GM21528 (cell line): ENCODE results near the gene FAM227B.
A peak's percentile ranks its signal among the peaks of the same experiment; 100 is the strongest.
"Not testable (repeated sequence)": the region's sequence is repeated elsewhere in the genome, so short reads cannot be mapped to it uniquely, and the experiment has no call there.

Source experiments
- ATAC-seq: cut with Tn5 transposase; IDR thresholded peaks from one replicate; pipeline ENCODE4 v1.9.1; 2021; ENCODE audit warnings: mild to moderate bottlenecking, moderate library complexity; ENCODE audit not compliant: unreplicated experiment, low FRiP score

The FAM227B gene

DNA sequence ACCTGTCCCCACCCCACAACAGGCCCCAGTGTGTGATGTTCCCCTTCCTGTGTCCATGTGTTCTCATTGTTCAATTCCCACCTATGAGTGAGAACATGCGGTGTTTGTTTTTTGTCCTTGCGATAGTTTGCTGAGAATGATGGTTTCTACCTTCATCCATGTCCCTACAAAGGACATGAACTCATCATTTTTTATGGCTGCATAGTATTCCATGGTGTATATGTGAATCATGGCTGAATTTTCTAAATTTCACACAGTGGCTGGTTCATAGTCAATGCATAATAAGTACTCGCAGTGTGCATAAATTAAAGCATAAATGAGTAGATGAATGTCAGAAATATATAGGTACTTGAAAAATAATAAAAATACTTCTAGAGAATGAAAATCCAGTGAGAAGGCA is 8.4 kb downstream of the FAM227B start:
- ATAC-seq = not testable (repeated sequence)

DNA sequence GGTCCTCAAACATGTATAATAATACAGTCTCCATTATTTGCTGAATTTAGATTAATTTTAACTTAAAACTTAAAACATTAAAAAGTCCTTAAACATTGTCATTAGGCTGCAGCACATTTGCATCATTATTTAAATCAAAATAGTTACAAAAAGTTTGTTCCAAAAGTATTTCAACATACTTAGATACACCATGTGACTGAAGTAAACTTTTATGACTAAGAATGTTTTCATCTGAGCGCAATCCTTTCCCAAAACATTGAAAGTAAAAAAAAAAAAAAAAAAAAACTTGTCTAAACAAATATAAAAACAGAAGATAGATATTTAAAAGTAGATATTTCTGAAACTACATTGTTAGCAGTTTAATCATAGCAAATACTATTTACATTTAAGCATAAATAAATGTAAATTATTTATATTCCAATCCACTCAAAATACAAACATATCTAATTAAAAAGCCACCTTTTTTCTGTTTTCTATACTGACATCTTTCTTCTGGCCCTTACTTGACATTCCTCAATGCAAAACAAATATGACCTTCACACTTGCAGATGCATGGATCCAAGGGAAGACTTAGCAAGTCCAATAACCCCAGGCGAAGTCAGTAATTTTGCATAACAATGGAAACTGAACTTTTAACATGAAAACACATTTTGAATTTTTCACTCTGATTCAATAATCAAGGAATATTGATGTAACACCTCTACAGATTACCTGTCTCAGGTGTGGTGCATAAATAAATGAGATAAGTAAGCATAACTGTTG is 10.3 kb downstream of the FAM227B start:
- ATAC-seq = no peak

DNA sequence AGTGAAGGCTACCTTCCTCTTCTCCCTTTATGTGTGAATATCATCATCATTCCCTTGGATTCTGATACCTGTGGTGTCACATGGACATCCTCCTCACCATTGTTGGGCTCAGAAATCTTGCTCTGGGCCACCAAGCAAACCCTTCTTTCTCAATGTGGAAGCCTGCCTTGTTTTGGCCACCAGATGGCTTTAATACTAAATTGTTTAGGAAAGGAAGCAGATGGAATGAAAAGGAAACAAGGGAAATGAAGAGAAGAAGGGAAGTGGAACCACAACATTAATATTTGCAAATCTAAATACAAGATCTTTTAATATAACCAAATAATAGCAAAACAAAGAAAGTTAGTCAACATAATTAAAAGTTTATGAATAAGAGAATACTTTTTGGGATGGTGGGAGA is 14.0 kb downstream of the FAM227B start:
- ATAC-seq = no peak

GRCh38 chr15:49605588-49605987 is 15.0 kb downstream of the FAM227B start:
- ATAC-seq = no peak

DNA sequence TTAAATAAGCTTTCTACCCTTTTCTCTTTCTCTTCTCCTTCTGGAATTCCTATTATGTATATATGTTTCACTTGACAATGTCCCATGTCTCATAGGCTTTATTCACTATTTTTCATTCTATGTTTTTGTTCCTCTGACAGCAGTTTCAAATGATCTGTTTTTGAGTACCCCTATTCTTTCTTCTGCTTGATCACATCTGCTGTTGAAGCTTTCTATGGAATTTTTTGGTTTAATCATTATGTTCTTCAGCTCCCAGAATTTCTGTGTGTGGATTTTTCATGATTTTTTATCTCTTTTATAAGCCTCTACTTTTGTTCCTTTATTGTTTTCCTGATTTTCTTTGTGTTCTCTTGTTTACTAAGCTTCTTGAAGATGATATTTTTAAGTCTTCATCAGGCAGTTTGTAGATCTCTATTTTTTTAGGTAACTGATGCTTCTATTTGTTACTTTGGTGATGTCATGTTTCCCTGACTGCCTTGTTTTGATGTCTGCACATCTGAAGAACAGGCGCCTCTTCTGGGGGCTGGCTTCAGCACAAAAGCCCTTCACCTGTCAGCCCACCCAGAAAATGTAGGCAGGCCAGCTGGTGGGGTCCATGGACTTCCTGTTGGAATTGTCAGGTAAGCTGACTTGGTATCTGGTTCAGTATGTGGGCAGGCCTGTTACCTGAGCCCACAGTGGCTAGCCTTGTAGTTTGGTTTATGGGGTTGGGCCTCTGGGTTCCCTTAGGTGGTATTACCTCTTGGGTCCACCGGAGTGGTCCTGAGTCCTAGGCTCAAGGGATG is 15.8 kb downstream of the FAM227B start:
- ATAC-seq = no peak

- not testable (repeated sequence) for ATAC-seq
Observed at GRCh38 chr15:49592829-49593316, 27.7 kb downstream of the FAM227B start.

DNA sequence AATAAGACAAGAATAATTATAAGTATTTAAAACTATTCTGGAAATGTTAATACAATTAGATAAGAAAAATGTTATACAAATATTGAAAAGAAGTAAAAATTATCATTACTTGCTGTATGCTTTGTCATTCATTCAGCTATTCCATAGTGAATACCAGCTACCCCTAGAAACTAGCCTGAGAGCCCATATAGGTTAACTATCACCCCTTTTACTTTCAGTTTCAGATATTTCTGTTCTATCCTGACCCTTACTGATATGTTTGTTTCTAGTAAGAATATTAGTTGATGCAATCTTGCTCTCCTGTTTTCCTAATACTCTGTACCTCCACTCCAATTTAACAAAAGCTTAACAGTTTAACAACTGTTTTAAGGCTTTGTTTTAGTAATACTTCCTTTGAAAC is 31.6 kb downstream of the FAM227B start:
- ATAC-seq = peak; percentile 72

GRCh38 chr15:49573421-49573820 is 47.2 kb downstream of the FAM227B start:
- ATAC-seq = no peak

DNA sequence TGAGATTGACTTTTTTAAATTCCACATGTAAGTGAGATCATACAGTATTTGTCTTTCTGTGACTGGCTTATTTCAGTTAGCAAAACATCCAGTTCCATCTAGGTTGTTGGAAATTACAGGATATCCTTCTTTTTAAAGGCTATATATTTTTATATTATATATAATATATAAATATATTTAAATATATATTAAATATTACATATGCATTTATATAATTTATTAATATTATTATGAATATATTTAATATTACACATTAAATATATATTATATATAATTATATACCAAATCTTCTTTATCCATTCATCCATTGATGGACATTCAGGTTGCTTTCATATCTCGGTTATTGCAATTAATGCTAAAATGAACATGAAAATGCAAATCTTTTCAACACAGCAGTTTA is 49.9 kb downstream of the FAM227B start:
- no peak for ATAC-seq

GRCh38 chr15:49570174-49570573 is 50.4 kb downstream of the FAM227B start:
- ATAC-seq = no peak

- no peak for ATAC-seq
Observed at GRCh38 chr15:49560045-49560444, 60.6 kb downstream of the FAM227B start.

- no peak for ATAC-seq
Observed at GRCh38 chr15:49558929-49559328, 61.7 kb downstream of the FAM227B start.

DNA sequence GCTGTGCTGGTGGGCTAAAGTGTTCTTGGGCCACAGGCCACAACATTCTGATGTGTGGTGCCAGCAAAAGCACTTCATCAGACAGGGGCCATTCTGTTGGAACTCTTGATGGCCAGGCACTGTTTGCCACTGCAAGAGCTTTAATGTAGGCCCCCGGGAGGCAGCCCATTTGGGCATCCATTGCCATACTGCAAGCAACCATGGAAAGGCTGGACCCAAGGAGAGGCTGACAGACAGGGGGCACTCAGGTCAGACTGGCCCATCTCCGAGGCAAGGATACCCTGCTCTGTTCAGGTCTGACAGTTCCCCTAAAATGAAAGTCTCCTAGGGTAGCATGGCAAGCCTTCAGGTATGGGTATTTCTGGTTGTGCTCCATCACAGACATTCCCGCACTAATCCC is 64.2 kb downstream of the FAM227B start:
- no peak for ATAC-seq

GRCh38 chr15:49550342-49550741 is 70.3 kb downstream of the FAM227B start:
- not testable (repeated sequence) for ATAC-seq

GRCh38 chr15:49538520-49538919 is 82.1 kb downstream of the FAM227B start:
- no peak for ATAC-seq

DNA sequence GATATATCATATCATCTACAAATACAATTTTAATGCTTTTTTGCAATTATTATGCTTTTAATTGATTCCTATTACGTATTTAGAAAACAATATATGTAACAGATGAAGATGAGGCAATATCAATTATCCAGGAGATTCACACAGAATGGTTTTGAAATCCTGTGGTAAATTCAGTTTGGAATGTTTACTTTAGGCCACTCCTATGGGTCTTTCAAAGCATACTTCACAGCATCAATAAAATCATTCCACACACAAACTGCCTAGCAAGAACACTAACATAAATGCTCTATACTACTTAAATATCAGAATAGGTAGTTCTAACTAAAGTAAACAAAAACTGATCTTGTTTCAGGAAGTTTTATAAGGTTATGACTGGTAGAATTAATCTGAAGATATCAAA is 90.5 kb downstream of the FAM227B start:
- ATAC-seq = no peak

- ATAC-seq = no peak
Observed at GRCh38 chr15:49528289-49528688, 92.3 kb downstream of the FAM227B start.

GRCh38 chr15:49521802-49522201 is 98.8 kb downstream of the FAM227B start:
- ATAC-seq = no peak

- ATAC-seq = not testable (repeated sequence)
Observed at GRCh38 chr15:49512739-49513138, 107.9 kb downstream of the FAM227B start.

- ATAC-seq = no peak
Observed at GRCh38 chr15:49507261-49507660, 113.4 kb downstream of the FAM227B start.

DNA sequence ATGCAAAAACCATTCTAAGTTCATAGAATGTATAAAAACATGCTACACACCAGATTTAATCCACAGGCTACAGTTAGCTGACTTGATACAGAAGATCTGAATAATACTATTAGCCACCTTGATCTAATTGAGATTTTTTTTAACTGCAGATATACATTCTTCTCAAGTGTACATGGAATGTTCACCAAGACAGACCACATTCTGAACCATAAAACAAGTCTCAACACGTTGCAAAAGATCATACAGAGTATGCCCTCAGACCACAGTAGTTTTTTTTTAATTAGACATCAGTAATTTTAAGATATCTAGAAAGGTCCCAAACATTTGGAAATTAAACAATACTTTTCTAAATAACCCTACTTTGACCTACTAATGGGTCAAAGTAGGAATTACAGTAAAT is 114.3 kb downstream of the FAM227B start:
- no peak for ATAC-seq

- no peak for ATAC-seq
Observed at GRCh38 chr15:49501586-49501985, 119.0 kb downstream of the FAM227B start.
